H9 (cell line): ENCODE data around the gene SPOP. TPM values are rescaled to one million over a fixed set of nuclear protein-coding genes. Genes with fewer than 3 reads are reported as not detected.

Source experiments
- DNase-seq: peaks from one replicate; pipeline ENCODE4 v3.0.0-alpha.2; 2017
- H2AFZ ChIP-seq: one replicate; pipeline ENCODE4 v1.6.1; 2013; ENCODE audit warnings: mild to moderate bottlenecking, low read length, control low read depth, moderate library complexity
- H2AK5ac ChIP-seq: 2 replicates; pipeline ENCODE4 v1.6.1; 2013; ENCODE audit warnings: low read length, control low read depth, mixed read lengths; ENCODE audit not compliant: insufficient read length
- H2BK120ac ChIP-seq: one replicate; pipeline ENCODE4 v1.6.1; 2013; ENCODE audit warnings: low read depth, mild to moderate bottlenecking, low read length, control low read depth, inconsistent platforms; ENCODE audit not compliant: poor library complexity, severe bottlenecking
- H2BK12ac ChIP-seq: 2 replicates; pipeline ENCODE4 v1.6.1; 2013; ENCODE audit warnings: low read length, control low read depth, mixed read lengths, low read depth; ENCODE audit not compliant: insufficient read length
- H2BK15ac ChIP-seq: 2 replicates; pipeline ENCODE4 v1.6.1; 2013; ENCODE audit warnings: low read depth, low read length, control low read depth
- H2BK20ac ChIP-seq: one replicate; pipeline ENCODE4 v1.6.1; 2013; ENCODE audit warnings: low read depth, mild to moderate bottlenecking, low read length, control low read depth, inconsistent platforms; ENCODE audit not compliant: poor library complexity, severe bottlenecking
- H2BK5ac ChIP-seq: 2 replicates; pipeline ENCODE4 v1.6.1; 2013; ENCODE audit warnings: low read length, control low read depth, mixed read lengths; ENCODE audit not compliant: insufficient read length
- H3K14ac ChIP-seq: 2 replicates; pipeline ENCODE4 v1.6.1; 2013; ENCODE audit warnings: low read length, control low read depth; ENCODE audit not compliant: insufficient read depth
- H3K18ac ChIP-seq: 2 replicates; pipeline ENCODE4 v1.6.1; 2013; ENCODE audit warnings: low read depth, mild to moderate bottlenecking, mixed read lengths, low read length, control low read depth; ENCODE audit not compliant: insufficient read length
- H3K23ac ChIP-seq: 2 replicates; pipeline ENCODE4 v1.6.1; 2013; ENCODE audit warnings: low read length, control low read depth, mixed read lengths, low read depth; ENCODE audit not compliant: insufficient read length
- H3K23me2 ChIP-seq: 2 replicates; pipeline ENCODE4 v1.6.1; 2013; ENCODE audit warnings: low read depth, mild to moderate bottlenecking, mixed read lengths, low read length, control low read depth; ENCODE audit not compliant: insufficient read length, poor library complexity, severe bottlenecking
- H3K27ac ChIP-seq: 2 replicates; pipeline ENCODE4 v1.5.1; 2013; ENCODE audit warnings: low read length, control low read depth, mixed read lengths, low read depth; ENCODE audit not compliant: insufficient read length
- H3K27me3 ChIP-seq: 2 replicates; pipeline ENCODE4 v1.6.1; 2013; ENCODE audit warnings: low read length, control low read depth, inconsistent platforms; ENCODE audit not compliant: insufficient read depth
- H3K4ac ChIP-seq: 2 replicates; pipeline ENCODE4 v1.6.1; 2013; ENCODE audit warnings: low read depth, mild to moderate bottlenecking, control low read depth, inconsistent platforms, low read length, moderate library complexity
- H3K4me1 ChIP-seq: 2 replicates; pipeline ENCODE4 v1.6.1; 2013; ENCODE audit warnings: low read length, control low read depth, inconsistent platforms; ENCODE audit not compliant: insufficient read depth
- H3K4me2 ChIP-seq: 2 replicates; pipeline ENCODE4 v1.6.1; 2013; ENCODE audit warnings: low read length, control low read depth, mixed read lengths; ENCODE audit not compliant: insufficient read length, insufficient read depth
- H3K56ac ChIP-seq: 2 replicates; pipeline ENCODE4 v1.6.1; 2013; ENCODE audit warnings: low read depth, mild to moderate bottlenecking, mixed read lengths, low read length, control low read depth; ENCODE audit not compliant: insufficient read length
- H3K79me1 ChIP-seq: 2 replicates; pipeline ENCODE4 v1.6.1; 2013; ENCODE audit warnings: low read depth, mild to moderate bottlenecking, moderate library complexity, low read length, control low read depth, inconsistent platforms; ENCODE audit not compliant: insufficient read depth, poor library complexity, severe bottlenecking
- H3K79me2 ChIP-seq: 2 replicates; pipeline ENCODE4 v1.6.1; 2013; ENCODE audit warnings: low read length, control low read depth, inconsistent platforms; ENCODE audit not compliant: insufficient read depth
- H3K9ac ChIP-seq: 2 replicates; pipeline ENCODE4 v1.6.1; 2013; ENCODE audit warnings: low read length, control low read depth, mixed read lengths; ENCODE audit not compliant: insufficient read length; ENCODE audit errors: extremely low read depth
- H3K9me3 ChIP-seq: one replicate; pipeline ENCODE4 v1.6.1; 2013; ENCODE audit warnings: low read depth, low read length, inconsistent platforms; ENCODE audit not compliant: control insufficient read depth
- H3T11ph ChIP-seq: one replicate; pipeline ENCODE4 v1.6.1; 2013; ENCODE audit warnings: mild to moderate bottlenecking, low read length, control low read depth, inconsistent platforms
- H4K20me1 ChIP-seq: one replicate; pipeline ENCODE4 v1.6.1; 2013; ENCODE audit not compliant: control insufficient read depth, insufficient read length, insufficient read depth
- H4K5ac ChIP-seq: 2 replicates; pipeline ENCODE4 v1.6.1; 2013; ENCODE audit warnings: low read depth, mild to moderate bottlenecking, mixed read lengths, low read length, control low read depth; ENCODE audit not compliant: insufficient read length
- H4K8ac ChIP-seq: replicated peaks from 2 replicates; pipeline ENCODE4 v1.6.1; 2013; ENCODE audit warnings: low read length, control low read depth, mixed read lengths, low read depth; ENCODE audit not compliant: insufficient read length
- H4K91ac ChIP-seq: 2 replicates; pipeline ENCODE4 v1.6.1; 2013; ENCODE audit warnings: low read depth, mild to moderate bottlenecking, moderate library complexity, mixed read lengths, low read length, control low read depth; ENCODE audit not compliant: insufficient read length
- H3K27ac Mint-ChIP-seq, 3 experiments: 2 replicates in 2 of 3; 3 replicates in 1 of 3; pipeline ENCODE4 v1.8.0; 2020 to 2021; ENCODE audit warnings: mixed read lengths in 3 of 3, mild to moderate bottlenecking in 1 of 3, moderate library complexity in 1 of 3
- H3K27me3 Mint-ChIP-seq: 2 replicates; pipeline ENCODE4 v1.8.0; 2021; ENCODE audit warnings: low read depth, mild to moderate bottlenecking, moderate library complexity, mixed read lengths
- H3K36me3 Mint-ChIP-seq, 3 experiments: 2 replicates in 2 of 3; 3 replicates in 1 of 3; pipeline ENCODE4 v1.8.0; 2020 to 2021; ENCODE audit warnings: low read depth in 3 of 3, mixed read lengths in 3 of 3; ENCODE audit not compliant: insufficient read depth in 1 of 3
- H3K4me1 Mint-ChIP-seq, 2 experiments: 2 replicates each; pipeline ENCODE4 v1.8.0; 2020; ENCODE audit warnings: mixed read lengths in 2 of 2
- H3K4me3 Mint-ChIP-seq, 2 experiments: 2 replicates in 1 of 2; 3 replicates in 1 of 2; pipeline ENCODE4 v1.8.0; 2020 to 2021; ENCODE audit warnings: mild to moderate bottlenecking in 2 of 2, mixed read lengths in 2 of 2, moderate library complexity in 1 of 2
- H3K9me3 Mint-ChIP-seq, 2 experiments: 2 replicates in 1 of 2; 3 replicates in 1 of 2; pipeline ENCODE4 v1.8.0; 2020; ENCODE audit warnings: mild to moderate bottlenecking in 2 of 2, mixed read lengths in 2 of 2, moderate library complexity in 1 of 2
- CTCF ChIP-seq: fragments of 200-600 bp; sonication (generic); conservative IDR thresholded peaks from 3 replicates; pipeline ENCODE4 v1.8.0; 2021; ENCODE audit warnings: antibody characterized with exemption, mild to moderate bottlenecking
- WGBS: extraction: QIAGEN DNeasy Blood & Tissue Kit; methylation state at CpG from one replicate; pipeline ENCODE4 v1.1.7; 2013; ENCODE audit warnings: missing lambda C conversion rate, low lambda C conversion rate, mixed read lengths; ENCODE audit not compliant: insufficient read length; ENCODE audit errors: extremely low coverage; 5-methylcytosine and 5-hydroxymethylcytosine counted together
- total RNA-seq: library from RNA; stranded (reverse); gene quantifications from 2 replicates; pipeline ENCODE4 v1.2.1, GENCODE V29; 2021

SPOP gene
- total RNA-seq, 1 experiment from 2014 or later, result 33.7 TPM

DNA sequence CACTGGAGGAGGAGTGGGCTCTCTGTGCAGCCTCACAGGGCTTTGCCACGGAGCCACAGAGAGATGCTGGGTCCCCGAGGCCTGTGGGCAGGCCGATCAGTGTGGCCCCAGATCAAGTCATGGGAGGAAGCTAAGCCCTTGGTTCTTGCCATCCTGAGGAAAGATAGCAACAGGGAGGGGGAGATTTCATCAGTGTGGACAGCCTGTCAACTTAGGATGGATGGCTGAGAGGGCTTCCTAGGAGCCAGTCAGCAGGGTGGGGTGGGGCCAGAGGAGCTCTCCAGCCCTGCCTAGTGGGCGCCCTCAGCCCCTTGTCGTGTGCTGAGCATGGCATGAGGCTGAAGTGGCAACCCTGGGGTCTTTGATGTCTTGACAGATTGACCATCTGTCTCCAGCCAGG is 98.4 kb downstream of the SPOP start:
- no peak overlapping the region for H2BK20ac ChIP-seq
- H3T11ph ChIP-seq, result no peak overlapping the region
- H3K18ac ChIP-seq, result no peak overlapping the region
- no peak overlapping the region for H3K27ac ChIP-seq
- no peaks in the 10 kb centered on the region for H3K36me3 Mint-ChIP-seq
- H2AFZ ChIP-seq, result no peak overlapping the region
- peaks cover 19 to 27% of the 10 kb centered on the region in 2 experiments for H3K4me1 Mint-ChIP-seq
- H3K79me1 ChIP-seq, result no peaks in the 10 kb centered on the region
- no peak overlapping the region for H2BK5ac ChIP-seq
- no peak overlapping the region for H3K4me3 Mint-ChIP-seq
- H2BK12ac ChIP-seq, result no peak overlapping the region
- no peak overlapping the region for H2AK5ac ChIP-seq
- DNase-seq, result no peak
- H2BK120ac ChIP-seq, result no peak overlapping the region
- no peak overlapping the region for H4K91ac ChIP-seq
- H3K4me2 ChIP-seq, result no peak overlapping the region
- H2BK15ac ChIP-seq, result no peak overlapping the region
- no peak overlapping the region for H3K14ac ChIP-seq
- no CpG with 5 or more reads among the region's 5 CpGs for WGBS
- H3K23ac ChIP-seq, result no peak overlapping the region
- no peak overlapping the region for H4K8ac ChIP-seq
- no peak overlapping the region for H3K9ac ChIP-seq
- H3K9me3 ChIP-seq, result no peaks in the 10 kb centered on the region
- no peak overlapping the region for H3K27ac Mint-ChIP-seq
- no peak for TF ChIP-seq CTCF
- H4K5ac ChIP-seq, result no peak overlapping the region
- peaks cover 27% of the 10 kb centered on the region for H3K27me3 Mint-ChIP-seq
- H4K20me1 ChIP-seq, result no peaks in the 10 kb centered on the region
- H3K27me3 ChIP-seq, result peaks cover 3% of the 10 kb centered on the region; the same call in 1 of the 2 replicates
- H3K4ac ChIP-seq, result no peak overlapping the region
- no peaks in the 10 kb centered on the region for H3K79me2 ChIP-seq
- H3K4me1 ChIP-seq, result peaks cover 3% of the 10 kb centered on the region; the same call in 1 of the 2 replicates
- peaks cover 4% of the 10 kb centered on the region for H3K23me2 ChIP-seq
- H3K56ac ChIP-seq, result no peak overlapping the region
- no peaks in the 10 kb centered on the region; a peak in 1 of 5 replicates for H3K9me3 Mint-ChIP-seq
